ENCODE results near the gene FBXO41. TPM values are rescaled to one million over a fixed set of nuclear protein-coding genes. Genes with fewer than 3 reads are reported as not detected.

The FBXO41 gene
- total RNA-seq, 1 experiment from 2014 or later = 34.9 TPM

DNA sequence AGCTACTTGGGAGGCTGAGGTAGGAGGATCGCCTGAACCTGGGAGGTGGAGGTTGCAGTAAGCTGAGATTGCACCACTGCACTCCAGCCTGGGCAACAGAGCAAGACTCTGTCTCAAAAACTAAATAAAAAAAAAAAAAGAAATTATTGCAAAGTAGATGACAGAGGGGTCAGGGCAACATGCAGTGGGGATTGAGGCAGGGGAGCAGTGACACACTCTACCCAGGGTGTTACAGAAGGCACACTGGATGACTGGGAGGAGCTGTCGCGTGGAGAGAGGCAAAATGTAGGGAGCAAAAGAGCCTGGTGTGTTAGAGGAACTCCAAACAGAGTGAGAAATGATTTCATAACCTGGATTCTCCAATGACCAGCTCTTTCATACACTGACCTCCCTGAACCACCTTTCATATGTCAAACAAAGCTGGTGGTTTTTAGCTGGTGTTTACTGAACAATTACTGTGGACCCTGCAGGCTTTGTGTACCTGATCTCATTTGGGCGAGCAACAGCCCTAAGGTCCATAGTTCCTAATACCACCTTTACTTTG lies 22.1 kb downstream of the FBXO41 start:
- no peak for TF ChIP-seq POLR2A (IDR thresholded peaks at IDR 0.05; ENCODE audit: borderline replicate concordance, extremely low read depth, insufficient read depth, insufficient read length)
- TF ChIP-seq SP1 (IDR thresholded peaks at IDR 0.05; ENCODE audit: low read depth) = no peak
- TF ChIP-seq EGR1 (IDR thresholded peaks at IDR 0.05; ENCODE audit: low read depth) = no peak
- TF ChIP-seq, protein P1, sequence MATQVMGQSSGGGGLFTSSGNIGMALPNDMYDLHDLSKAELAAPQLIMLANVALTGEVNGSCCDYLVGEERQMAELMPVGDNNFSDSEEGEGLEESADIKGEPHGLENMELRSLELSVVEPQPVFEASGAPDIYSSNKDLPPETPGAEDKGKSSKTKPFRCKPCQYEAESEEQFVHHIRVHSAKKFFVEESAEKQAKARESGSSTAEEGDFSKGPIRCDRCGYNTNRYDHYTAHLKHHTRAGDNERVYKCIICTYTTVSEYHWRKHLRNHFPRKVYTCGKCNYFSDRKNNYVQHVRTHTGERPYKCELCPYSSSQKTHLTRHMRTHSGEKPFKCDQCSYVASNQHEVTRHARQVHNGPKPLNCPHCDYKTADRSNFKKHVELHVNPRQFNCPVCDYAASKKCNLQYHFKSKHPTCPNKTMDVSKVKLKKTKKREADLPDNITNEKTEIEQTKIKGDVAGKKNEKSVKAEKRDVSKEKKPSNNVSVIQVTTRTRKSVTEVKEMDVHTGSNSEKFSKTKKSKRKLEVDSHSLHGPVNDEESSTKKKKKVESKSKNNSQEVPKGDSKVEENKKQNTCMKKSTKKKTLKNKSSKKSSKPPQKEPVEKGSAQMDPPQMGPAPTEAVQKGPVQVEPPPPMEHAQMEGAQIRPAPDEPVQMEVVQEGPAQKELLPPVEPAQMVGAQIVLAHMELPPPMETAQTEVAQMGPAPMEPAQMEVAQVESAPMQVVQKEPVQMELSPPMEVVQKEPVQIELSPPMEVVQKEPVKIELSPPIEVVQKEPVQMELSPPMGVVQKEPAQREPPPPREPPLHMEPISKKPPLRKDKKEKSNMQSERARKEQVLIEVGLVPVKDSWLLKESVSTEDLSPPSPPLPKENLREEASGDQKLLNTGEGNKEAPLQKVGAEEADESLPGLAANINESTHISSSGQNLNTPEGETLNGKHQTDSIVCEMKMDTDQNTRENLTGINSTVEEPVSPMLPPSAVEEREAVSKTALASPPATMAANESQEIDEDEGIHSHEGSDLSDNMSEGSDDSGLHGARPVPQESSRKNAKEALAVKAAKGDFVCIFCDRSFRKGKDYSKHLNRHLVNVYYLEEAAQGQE (IDR thresholded peaks at IDR 0.05; ENCODE audit: low read depth) = no peak
- TF ChIP-seq ELF1 (IDR thresholded peaks at IDR 0.05; ENCODE audit: borderline replicate concordance, low read depth) = no peak
- no peak for TF ChIP-seq CEBPB (IDR thresholded peaks at IDR 0.05; ENCODE audit: low read depth)
- no peak for TF ChIP-seq SIN3A (IDR thresholded peaks at IDR 0.05; ENCODE audit: low read depth)
- TF ChIP-seq POLR2AphosphoS5 (IDR thresholded peaks at IDR 0.05; ENCODE audit: low read depth, low read length) = no peak
- TF ChIP-seq YY1 (IDR thresholded peaks at IDR 0.05; ENCODE audit: extremely low read depth, insufficient replicate concordance, low read depth, low read length) = no peak
- no peak for TF ChIP-seq EZH2 (IDR thresholded peaks at IDR 0.05)
- TF ChIP-seq, protein P2, sequence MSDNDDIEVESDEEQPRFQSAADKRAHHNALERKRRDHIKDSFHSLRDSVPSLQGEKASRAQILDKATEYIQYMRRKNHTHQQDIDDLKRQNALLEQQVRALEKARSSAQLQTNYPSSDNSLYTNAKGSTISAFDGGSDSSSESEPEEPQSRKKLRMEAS (IDR thresholded peaks at IDR 0.05) = no peak
- no peak for TF ChIP-seq ZNF274 (IDR thresholded peaks at IDR 0.05; ENCODE audit: low read depth, low read length)
- TF ChIP-seq, protein P3, sequence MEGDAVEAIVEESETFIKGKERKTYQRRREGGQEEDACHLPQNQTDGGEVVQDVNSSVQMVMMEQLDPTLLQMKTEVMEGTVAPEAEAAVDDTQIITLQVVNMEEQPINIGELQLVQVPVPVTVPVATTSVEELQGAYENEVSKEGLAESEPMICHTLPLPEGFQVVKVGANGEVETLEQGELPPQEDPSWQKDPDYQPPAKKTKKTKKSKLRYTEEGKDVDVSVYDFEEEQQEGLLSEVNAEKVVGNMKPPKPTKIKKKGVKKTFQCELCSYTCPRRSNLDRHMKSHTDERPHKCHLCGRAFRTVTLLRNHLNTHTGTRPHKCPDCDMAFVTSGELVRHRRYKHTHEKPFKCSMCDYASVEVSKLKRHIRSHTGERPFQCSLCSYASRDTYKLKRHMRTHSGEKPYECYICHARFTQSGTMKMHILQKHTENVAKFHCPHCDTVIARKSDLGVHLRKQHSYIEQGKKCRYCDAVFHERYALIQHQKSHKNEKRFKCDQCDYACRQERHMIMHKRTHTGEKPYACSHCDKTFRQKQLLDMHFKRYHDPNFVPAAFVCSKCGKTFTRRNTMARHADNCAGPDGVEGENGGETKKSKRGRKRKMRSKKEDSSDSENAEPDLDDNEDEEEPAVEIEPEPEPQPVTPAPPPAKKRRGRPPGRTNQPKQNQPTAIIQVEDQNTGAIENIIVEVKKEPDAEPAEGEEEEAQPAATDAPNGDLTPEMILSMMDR (IDR thresholded peaks at IDR 0.05 in 2 of 3, conservative IDR thresholded peaks at IDR 0.05 in 1 of 3; ENCODE audit: borderline replicate concordance in 1 of 3, insufficient read depth in 1 of 3, low read depth in 2 of 3, low read length in 2 of 3) = no peak
- no peak for TF ChIP-seq SRF (IDR thresholded peaks at IDR 0.05; ENCODE audit: low read depth)
- no peak for TF ChIP-seq FOSL1 (IDR thresholded peaks at IDR 0.05; ENCODE audit: low read depth)
- TF ChIP-seq JUND (IDR thresholded peaks at IDR 0.05) = no peak
- TF ChIP-seq, protein P4, sequence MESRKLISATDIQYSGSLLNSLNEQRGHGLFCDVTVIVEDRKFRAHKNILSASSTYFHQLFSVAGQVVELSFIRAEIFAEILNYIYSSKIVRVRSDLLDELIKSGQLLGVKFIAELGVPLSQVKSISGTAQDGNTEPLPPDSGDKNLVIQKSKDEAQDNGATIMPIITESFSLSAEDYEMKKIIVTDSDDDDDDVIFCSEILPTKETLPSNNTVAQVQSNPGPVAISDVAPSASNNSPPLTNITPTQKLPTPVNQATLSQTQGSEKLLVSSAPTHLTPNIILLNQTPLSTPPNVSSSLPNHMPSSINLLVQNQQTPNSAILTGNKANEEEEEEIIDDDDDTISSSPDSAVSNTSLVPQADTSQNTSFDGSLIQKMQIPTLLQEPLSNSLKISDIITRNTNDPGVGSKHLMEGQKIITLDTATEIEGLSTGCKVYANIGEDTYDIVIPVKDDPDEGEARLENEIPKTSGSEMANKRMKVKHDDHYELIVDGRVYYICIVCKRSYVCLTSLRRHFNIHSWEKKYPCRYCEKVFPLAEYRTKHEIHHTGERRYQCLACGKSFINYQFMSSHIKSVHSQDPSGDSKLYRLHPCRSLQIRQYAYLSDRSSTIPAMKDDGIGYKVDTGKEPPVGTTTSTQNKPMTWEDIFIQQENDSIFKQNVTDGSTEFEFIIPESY (IDR thresholded peaks at IDR 0.05; ENCODE audit: extremely low read depth, insufficient replicate concordance, low read length) = no peak
- intact Hi-C loops (cut with micrococcal nuclease) = no loop called here
- Histone ChIP-seq H3K4me1 (ENCODE audit: control insufficient read depth in 1 of 2, insufficient read depth in 2 of 2, low read length in 2 of 2) (peaks cover 0 to 5% of the 10 kb centered on the region in 2 experiments; a peak in 1 of 4 replicates), H3K9ac (ENCODE audit: low read length) (no peak overlapping the region), H3K27me3 (ENCODE audit: insufficient read depth, low read length) (no peaks in the 10 kb centered on the region), H3K36me3 (ENCODE audit: control insufficient read depth in 1 of 2, insufficient read depth in 2 of 2, low read length in 2 of 2) (peaks cover 16 to 22% of the 10 kb centered on the region in 2 experiments; a peak in 3 of 4 replicates), H3K4me2 (ENCODE audit: low read length) (no peak overlapping the region), H3K9me3 (ENCODE audit: control insufficient read depth in 1 of 2, insufficient read depth in 1 of 2, low read depth in 1 of 2, low read length in 2 of 2) (no peaks in the 10 kb centered on the region), H3K9me2 (ENCODE audit: insufficient read depth) (no peaks in the 10 kb centered on the region), H3K27ac (ENCODE audit: low read depth, low read length) (no peak overlapping the region), H3K79me2 (ENCODE audit: insufficient read depth, low read length) (peaks cover 15% of the 10 kb centered on the region), H2AFZ (ENCODE audit: low read depth, low read length, poor library complexity, severe bottlenecking) (no peak overlapping the region), H3K4me3 (replicated peaks in 1 of 2; ENCODE audit: low read depth in 1 of 2, low read length in 2 of 2) (no peak overlapping the region), H4K20me1 (ENCODE audit: insufficient read depth) (no peaks in the 10 kb centered on the region)
- no TSS peak for BruUV-seq (replicated peaks)
- ChIA-PET RAD21 (ENCODE audit: low non-redundant PET in 1 of 2, low total read pairs in 2 of 2, uncharacterized antibody in 2 of 2, unreplicated experiment in 2 of 2) (no interaction called here), CTCF (no interaction called here), POLR2A (interaction anchor here (1.3 kb wide), 1 partner anchor 24 kb away, joined by 3 read pairs; no protein-coding TSS in a partner anchor)
- DNase-seq (ENCODE audit: low read depth, low spot score) (no peak), ATAC-seq (no peak)
